HG02870 (cell line): ENCODE measurements around the gene MOSMO.

Source experiments
- ATAC-seq: cut with Tn5 transposase; IDR thresholded peaks from one replicate; pipeline ENCODE4 v1.9.1; 2021; ENCODE audit warnings: mild to moderate bottlenecking, moderate library complexity; ENCODE audit not compliant: unreplicated experiment

MOSMO gene

DNA sequence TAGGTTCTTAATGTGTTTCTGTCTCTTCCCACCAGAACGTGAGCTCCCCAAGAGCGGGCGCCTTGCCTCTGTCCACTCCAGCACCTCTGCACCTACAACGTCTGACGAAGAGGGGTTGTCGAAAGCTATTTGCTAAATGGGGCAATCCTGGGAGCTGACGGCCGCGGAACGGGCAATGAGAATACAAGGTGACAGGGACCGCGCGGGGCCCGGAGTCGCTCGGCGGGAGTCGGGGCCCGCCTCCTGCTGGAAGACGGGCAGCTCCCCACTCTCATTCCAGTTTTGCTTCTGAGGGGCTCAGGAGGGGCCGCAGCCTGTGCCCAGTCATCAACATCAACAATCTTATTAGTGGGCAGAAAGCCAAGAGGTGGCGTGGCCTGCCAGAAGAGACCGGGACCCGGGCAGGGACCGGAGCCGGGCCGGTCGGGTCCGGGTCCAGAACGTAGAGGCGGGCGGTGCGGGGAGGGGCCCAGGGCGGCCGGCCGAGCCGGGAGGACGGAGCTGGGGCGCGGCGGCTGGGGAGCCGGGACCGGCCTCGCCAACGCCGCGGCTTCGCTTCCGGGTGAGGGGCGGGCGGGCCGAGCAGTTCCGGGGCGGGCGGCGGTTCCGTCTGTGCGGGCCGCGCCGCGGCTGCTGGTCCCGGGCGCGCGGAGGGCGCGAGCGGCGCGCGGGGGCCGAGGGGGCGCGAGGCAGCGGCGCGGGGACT is at the start of gene MOSMO:
MOSMO (plus strand) TSS at position 603 of the 706 bp plus-strand sequence. CDS start 191 bp downstream, outside the sequence.
- ATAC-seq = peak; percentile 50

DNA sequence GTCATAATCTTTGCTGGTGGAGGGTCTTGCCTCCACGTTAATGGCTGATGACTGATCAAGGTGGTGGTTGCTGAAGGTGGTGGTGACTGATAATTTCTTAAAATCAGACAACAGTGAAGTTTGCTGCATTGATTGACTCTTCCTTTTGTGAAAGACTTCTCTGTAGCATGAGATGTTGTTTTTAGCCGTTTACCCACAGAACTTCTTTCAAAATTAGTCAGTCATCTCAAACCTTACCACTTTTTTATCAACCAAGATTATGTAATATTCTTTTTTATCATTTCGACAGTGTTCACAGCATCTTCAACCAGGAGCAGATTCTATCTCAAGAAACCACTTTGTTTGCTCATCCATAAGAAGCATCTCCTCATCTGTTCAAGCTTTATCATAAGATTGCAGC is 48.9 kb upstream of the MOSMO start:
- ATAC-seq = no peak

DNA sequence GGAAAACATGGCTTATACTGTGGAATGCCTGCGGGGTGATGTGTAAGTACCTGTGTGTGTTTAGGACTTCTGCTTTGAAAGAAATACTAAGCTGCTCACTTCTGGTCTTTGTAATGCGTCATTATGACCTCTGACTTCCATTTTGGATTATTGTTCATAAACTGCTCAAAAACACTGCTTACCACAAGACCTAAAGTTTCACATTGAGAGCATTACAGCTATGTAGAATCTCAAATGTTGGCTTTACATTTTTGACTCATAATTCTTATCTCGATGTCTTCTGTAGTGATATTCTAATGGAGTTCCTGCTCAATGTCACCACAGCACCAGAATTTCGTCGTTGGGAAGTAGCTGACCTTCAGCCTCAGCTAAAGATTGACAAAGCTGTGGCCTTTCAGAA is 45.4 kb upstream of the MOSMO start:
- ATAC-seq = no peak

DNA sequence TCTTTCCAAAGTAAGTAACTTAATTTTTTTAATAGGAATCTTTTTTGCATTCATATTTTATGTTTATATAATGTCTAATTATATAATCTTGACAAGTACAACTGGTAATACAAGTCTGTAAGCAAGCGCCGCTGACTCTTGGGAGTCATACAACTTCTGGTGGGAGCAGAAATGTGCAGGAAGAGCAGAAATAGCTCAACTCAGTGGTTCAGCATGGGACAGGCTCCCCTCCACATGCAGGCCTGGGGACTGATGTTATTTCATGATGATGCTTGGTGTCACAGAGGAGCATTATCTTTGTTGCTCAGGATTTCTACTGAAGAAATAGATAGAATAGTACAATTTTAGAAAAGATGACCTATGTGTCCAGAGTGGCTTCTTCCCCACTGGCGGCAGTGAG is 44.0 kb upstream of the MOSMO start:
- ATAC-seq = no peak

GRCh38 chr16:21964353-21964752 is 43.6 kb upstream of the MOSMO start:
- no peak for ATAC-seq

DNA sequence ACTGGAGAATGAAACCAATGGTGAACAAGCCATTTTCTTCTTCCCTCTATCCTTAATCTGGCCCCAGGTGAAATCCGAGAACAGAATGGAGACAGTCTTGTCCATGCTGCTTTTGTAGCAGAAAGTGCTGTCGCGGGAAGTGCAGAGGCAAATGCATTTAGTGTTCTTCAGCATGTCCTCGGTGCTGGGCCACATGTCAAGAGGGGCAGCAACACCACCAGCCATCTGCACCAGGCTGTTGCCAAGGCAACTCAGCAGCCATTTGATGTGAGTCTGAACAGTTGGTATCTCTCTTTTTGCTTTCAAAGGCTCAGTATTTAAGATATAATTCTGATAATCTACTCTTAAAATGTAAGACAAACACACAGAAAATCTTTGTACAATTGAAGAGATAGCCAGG is 36.1 kb upstream of the MOSMO start:
- ATAC-seq = no peak

GRCh38 chr16:21973945-21974344 is 34.0 kb upstream of the MOSMO start:
- no peak for ATAC-seq

DNA sequence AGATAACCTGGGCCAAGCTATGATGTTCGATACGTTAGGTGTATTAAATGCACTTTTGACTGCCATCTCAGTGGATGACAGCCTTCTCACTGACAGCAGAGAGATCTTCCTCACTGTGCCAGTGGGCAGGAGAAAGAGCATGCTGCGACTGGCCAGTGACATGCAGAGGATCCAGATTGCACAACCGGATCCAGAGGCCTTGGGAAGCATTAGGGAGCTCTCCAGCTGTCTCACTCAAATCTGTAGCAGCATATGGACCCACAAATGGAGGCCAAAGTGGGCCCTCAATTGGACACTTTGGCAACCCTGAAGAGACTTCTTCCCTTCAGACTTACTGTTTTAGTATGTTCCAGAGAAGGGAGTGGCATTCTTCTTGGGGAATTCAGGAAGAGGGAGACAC is 27.9 kb upstream of the MOSMO start:
- ATAC-seq = no peak

DNA sequence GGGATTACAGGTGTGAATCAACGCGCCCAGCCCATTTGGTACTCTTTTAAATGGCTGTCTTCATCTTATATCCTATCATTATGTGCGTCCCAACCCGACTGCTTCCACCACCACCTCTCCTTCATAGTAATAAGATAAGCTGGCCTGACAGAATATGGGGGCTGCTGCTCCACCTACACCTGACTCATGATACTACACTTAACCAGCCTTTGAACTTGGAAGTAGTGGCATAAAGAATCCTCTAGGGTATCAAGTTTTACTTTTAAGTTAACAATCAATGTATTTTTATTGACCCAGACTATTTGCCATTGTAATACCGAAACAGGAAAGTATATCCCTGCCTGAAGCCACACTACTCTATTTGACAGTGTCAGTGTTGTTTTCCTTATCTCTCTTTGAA is 25.8 kb upstream of the MOSMO start:
- ATAC-seq = no peak

DNA sequence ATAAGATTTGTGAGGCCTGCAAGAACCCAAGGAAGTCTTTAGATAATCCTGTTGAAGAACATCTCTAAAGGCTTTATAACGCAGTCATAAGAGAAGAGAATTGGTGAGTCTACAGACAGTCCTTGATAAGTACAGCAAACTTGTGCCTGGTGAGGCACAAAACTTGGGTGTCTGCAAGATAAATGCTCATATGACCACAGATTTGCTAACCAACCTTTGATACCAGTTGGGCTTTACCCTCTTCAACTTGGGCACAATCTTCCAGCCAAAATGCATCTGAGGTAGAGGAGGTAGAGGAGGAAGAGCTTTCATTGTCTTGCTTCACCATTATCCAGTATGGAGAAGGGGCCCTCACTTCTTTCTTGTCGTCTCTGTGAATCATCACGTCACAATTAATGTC is 23.8 kb upstream of the MOSMO start:
- no peak for ATAC-seq

DNA sequence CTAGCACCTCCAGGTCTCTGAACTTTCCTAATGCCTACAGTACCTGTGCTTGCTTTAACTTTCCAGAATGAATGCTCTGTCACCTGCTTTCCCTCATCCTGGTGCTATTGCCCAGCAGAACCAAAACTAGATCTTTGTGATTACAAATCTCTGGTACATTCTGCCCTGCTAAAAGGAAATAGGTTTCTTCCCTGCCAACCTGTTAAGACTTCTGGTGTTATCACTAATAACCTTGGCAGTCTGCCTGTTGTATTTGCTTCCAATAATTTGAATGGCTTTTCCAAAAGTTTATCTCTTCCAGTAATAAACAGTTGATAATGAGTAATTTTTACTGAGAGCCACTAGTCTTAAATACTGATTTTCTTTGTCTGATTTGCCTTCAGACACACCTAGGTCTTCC is 22.4 kb upstream of the MOSMO start:
- ATAC-seq = no peak

GRCh38 chr16:21986692-21987246 is 21.1 kb upstream of the MOSMO start:
- no peak for ATAC-seq

GRCh38 chr16:21987498-21987897 is 20.4 kb upstream of the MOSMO start:
- no peak for ATAC-seq

DNA sequence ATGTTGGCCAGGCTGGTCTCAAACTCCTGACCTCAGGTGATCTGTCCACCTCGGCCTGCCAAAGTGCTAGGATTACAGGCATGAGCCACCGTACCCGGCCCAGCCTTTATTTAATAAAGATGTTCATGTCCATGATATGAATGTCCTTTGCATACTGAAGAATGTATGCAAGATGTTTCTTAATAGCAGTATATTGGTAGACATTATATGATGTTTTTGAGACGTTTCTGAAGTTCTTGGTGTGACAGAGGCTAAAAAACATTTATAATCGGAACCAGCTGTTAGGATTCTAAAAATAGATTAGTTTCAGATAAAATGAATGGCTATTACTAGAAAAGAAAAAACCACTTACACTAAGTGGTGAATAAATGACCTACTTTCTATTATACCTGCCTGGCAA is 18.8 kb upstream of the MOSMO start:
- no peak for ATAC-seq

- no peak for ATAC-seq
Measured at GRCh38 chr16:21989751-21990150, 18.2 kb upstream of the MOSMO start.

DNA sequence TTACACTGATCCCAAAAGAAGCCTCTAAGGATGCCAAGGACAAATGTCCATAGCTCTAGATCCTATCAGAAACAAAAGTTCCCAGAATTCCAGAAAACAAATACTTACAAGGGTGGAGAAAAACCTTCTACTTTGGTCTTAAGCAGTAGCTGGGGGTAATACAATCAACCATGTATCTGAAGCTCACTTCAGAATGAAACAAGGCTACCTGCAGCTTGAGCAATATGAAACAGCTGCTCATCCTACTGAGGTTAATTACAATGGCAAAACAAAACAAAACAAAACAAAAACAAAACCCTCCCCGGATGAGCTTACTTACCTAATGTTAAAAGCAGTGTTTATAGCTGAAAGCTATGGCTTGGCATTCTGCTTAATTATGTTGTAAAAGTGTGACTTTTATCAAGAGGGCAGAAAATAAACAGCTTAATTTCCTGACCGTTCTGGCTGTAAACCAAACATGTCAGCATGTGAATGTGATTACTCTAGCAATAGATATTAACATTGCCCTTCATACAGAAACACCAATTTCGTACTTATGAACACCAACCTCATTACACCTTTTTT is 17.4 kb upstream of the MOSMO start:
- no peak for ATAC-seq

DNA sequence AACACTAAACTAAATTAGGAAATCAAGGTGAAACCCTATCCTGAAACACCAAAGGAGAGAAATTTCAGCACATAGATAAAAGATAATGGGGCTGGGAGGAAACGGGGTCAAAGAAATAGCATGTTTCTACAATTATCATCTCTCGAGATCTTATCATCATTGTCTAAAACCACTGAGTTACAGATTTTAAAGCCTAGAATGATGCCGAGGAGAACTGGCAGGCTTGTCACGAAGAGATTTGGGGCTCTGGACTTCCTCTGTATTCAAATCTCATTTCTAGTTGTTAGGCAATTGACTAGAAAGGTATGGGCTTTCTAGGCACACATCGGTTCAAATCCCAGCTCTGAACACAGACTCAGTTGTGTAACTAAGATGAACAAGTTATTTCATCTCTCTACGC is 16.3 kb upstream of the MOSMO start:
- no peak for ATAC-seq

GRCh38 chr16:21994856-21995465 is 12.9 kb upstream of the MOSMO start:
- no peak for ATAC-seq

DNA sequence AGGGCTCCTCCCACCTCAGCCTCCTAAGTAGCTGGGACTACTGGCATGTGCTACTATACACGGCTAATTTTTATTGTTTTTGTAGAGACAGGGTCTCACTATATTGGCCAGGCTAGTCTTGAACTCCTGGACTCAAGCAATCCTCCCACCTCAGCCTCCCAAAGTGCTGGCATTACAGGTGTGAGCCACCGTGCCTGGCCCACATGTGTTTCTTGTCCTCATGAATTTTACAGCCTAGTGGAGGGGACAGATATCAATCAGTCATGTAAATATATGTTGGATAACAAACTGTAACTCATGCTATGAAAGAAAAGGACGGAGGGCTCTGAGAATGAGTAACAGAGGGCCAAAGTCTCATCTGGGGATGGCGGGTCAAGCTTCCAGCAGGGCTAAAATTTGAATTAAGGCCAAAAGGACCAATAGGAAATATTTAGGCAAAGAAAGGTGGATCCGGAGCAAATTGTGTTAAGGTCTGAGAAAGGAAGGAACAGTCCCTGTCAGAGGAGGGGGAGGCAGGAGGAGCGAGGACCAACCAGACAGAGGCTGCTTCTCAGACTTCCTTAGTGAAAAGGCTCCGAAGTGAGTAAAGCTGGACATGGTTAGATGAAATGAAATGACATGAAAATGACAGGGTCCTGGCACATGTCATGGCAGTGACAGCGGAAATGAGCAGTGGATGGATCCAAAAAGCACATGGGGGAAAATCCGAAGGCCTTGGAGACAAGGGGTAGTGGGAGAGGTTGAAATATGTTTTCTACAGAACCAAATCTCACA is 10.8 kb upstream of the MOSMO start:
- no peak for ATAC-seq

GRCh38 chr16:21997697-21998480 is 10.0 kb upstream of the MOSMO start:
- ATAC-seq = no peak

- no peak for ATAC-seq
Measured at GRCh38 chr16:22001591-22001990, 6.3 kb upstream of the MOSMO start.
